Sigmoid colon (tissue), 3 donors: Measurements from ENCODE around the gene TAX1BP1.

Experiments
- POLR2A ChIP-seq, 2 donors: fragments of 450-650 bp; IDR thresholded peaks; one replicate each; pipeline ENCODE4 v1.6.1; 2016; ENCODE audit warnings: antibody characterized with exemption in 2 of 2, mild to moderate bottlenecking in 2 of 2, moderate library complexity in 2 of 2
- TF ChIP-seq, protein P1 (sequence below), 4 experiments: fragments of 450-650 bp in 3 of 4; fragments of 200-600 bp in 1 of 4; IDR thresholded peaks; one replicate each; pipeline ENCODE4 v1.5.1; 2016 to 2019; ENCODE audit warnings: antibody characterized with exemption in 4 of 4, mild to moderate bottlenecking in 3 of 4, moderate library complexity in 2 of 4

DNA sequence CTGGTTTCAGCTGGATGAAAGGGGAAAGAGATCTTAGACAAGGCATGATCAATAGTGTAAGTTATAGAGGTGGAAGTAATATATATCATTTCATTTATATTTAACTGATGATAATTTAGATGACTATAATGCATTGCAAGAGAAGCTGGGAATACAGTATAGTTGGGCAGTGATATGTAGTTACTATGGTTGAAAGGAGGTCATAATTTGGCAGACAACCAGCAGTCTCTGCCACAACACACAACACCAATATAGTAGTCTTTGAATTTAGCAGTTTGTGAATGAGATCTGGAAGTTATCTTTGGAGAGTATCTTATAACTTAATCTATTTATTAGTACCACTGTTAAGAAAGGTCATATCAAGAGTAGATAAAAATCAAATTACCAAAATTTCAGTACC, 39.9 kb downstream of the TAX1BP1 start:
- TF ChIP-seq POLR2A (IDR thresholded peaks at IDR 0.05) = no peak
- TF ChIP-seq, protein P1, sequence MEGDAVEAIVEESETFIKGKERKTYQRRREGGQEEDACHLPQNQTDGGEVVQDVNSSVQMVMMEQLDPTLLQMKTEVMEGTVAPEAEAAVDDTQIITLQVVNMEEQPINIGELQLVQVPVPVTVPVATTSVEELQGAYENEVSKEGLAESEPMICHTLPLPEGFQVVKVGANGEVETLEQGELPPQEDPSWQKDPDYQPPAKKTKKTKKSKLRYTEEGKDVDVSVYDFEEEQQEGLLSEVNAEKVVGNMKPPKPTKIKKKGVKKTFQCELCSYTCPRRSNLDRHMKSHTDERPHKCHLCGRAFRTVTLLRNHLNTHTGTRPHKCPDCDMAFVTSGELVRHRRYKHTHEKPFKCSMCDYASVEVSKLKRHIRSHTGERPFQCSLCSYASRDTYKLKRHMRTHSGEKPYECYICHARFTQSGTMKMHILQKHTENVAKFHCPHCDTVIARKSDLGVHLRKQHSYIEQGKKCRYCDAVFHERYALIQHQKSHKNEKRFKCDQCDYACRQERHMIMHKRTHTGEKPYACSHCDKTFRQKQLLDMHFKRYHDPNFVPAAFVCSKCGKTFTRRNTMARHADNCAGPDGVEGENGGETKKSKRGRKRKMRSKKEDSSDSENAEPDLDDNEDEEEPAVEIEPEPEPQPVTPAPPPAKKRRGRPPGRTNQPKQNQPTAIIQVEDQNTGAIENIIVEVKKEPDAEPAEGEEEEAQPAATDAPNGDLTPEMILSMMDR (IDR thresholded peaks at IDR 0.05) = no peak
